ENCODE results near the gene TMEM14A.
"Not testable (repeated sequence)": the region's sequence is repeated elsewhere in the genome, so short reads cannot be mapped to it uniquely, and the experiment has no call there.

TMEM14A gene, protein sequence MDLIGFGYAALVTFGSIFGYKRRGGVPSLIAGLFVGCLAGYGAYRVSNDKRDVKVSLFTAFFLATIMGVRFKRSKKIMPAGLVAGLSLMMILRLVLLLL

DNA sequence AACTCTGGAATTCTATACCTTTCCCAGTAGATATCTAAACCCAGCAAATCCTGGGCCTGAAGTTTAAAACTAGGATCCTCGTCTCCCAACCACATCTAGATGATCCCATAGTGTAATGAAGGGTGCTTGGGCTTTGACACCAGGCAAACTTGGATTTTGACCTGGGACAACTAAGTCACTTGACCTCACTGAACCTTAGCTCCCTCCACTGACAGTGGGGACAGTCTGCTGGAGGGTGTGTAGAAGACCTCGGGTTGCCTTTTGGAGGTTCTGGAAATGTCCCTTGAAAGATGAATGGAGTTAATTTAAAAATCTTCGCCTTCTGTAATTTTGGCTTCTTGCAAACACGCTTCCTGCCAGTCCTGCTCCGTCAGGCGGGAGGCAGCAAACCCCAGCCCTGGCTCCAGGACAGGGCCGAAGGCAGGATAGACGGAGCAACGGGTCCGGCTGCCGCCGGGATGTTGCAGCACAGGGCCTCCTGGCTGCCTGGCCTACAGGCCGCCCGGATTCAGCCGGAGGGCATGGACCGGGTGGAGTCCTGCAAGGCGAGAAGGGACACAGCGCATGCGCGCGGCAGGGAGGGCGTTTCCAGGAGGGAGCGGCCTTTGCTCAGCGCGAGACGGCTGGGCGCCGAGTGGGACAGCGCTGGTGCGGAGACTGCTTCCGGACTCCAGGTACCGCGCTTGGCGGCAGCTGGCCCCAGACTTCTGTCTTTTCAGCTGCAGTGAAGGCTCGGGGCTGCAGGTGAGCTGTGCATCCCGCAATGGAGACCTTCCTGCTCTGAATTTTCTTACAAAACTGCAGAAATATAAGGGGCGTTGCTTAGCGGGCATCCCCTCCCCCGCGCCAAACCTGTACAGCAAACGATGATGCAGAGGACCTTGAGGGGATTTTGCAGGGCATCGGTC is at the start of gene TMEM14A:
TSS of gene TMEM14A (plus strand) at position 612 of the 908 bp plus-strand sequence. CDS start 5,990 bp downstream, outside the sequence.
- peak; percentile 83 to 92 for DNase-seq (ENCODE audit: low read depth in 2 of 2)

GRCh38 chr6:52621631-52622030 is 49.3 kb upstream of the TMEM14A start:
- no peak for DNase-seq (ENCODE audit: low read depth in 2 of 2)

- DNase-seq (ENCODE audit: low read depth in 2 of 2), result no peak
Measured at GRCh38 chr6:52622810-52623209, 48.1 kb upstream of the TMEM14A start.

DNA sequence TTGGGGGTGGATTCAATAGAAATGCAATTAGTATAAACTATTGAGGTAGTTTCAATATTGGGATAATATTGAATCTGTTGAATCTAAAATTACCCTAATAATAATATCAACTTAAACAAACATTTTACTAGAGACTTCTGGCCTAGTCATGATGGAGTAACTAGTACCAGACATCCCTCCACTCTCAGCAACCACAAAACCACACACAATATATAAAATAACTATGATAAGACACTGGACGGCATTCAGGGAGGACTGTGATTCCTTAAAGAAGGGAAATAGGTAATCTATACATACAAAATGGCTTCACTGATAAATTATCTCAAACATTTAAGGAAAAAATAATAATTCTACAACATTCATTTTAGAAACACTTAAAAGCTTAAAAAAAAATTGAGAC is 38.9 kb upstream of the TMEM14A start:
- no peak for DNase-seq (ENCODE audit: low read depth in 2 of 2)

GRCh38 chr6:52634211-52634610 is 36.7 kb upstream of the TMEM14A start:
- no peak for DNase-seq (ENCODE audit: low read depth in 2 of 2)

- no peak for DNase-seq (ENCODE audit: low read depth in 2 of 2)
Measured at GRCh38 chr6:52635049-52635577, 35.8 kb upstream of the TMEM14A start.

- no peak for DNase-seq (ENCODE audit: low read depth in 2 of 2)
Measured at GRCh38 chr6:52636830-52637229, 34.1 kb upstream of the TMEM14A start.

DNA sequence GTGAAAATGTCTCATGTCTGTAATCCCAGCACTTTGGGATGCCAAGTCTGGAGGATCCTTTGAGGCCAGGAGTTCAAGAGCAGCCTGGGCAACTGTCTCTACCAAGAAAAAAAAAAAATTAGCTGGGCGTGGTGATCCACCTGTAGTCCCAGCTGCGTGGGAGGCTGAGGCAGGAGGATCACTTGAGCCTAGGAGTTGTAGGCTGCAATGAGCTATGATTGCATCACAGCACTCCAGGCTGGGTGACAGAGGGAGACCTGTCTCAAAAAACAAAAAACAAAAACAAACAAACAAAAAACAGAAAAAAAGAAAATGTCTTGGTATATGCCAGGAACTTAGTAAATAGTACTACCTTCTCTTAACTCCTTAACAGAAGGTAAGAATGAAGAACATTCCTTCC is 31.4 kb upstream of the TMEM14A start:
- DNase-seq (ENCODE audit: low read depth in 2 of 2), result no peak

DNA sequence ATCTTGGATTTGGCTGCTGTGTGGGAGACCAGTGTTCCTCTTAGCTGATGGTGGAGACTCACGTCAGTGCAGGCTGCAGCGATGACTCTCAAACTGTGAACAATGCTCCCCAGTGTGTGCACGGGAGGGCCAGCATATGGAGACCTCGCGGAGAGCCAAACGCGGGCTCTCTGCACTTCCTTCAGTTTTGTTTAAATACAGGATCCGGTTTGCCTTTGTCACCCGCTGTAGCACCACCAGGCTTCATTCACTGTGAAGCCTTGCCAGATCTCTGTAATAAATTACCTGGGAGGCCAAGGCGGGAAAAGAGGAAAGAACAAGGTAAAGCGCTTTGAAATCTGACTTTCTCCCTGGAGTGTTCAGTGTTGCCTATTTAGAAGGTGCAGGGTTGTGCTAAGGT is 30.7 kb upstream of the TMEM14A start:
- DNase-seq (ENCODE audit: low read depth in 2 of 2), result no peak

DNA sequence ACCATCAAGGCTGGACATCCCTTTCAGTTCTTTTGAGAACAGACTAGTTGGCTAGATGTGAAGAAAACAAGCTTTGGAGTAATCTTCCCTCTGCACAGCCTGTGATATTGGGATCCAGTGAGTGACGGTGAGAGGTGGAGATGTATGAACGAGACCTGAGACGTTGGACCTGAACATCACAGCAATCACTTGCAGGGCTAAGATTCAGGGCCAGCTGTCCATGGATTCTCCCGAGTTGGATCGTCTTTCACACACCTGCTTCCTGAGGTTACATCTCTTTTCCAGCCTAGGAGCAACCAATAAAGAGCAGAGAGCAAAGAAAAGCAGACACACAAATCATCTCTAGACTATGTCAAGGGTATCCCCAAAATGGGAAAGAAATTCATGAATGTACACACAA is 30.0 kb upstream of the TMEM14A start:
- no peak for DNase-seq (ENCODE audit: low read depth in 2 of 2)

GRCh38 chr6:52641388-52641787 is 29.5 kb upstream of the TMEM14A start:
- DNase-seq (ENCODE audit: low read depth in 2 of 2), result no peak

GRCh38 chr6:52641826-52642225 is 29.1 kb upstream of the TMEM14A start:
- DNase-seq (ENCODE audit: low read depth in 2 of 2), result no peak

- no peak for DNase-seq (ENCODE audit: low read depth in 2 of 2)
Measured at GRCh38 chr6:52642368-52642767, 28.5 kb upstream of the TMEM14A start.

- no peak for DNase-seq (ENCODE audit: low read depth in 2 of 2)
Measured at GRCh38 chr6:52643158-52643557, 27.8 kb upstream of the TMEM14A start.

DNA sequence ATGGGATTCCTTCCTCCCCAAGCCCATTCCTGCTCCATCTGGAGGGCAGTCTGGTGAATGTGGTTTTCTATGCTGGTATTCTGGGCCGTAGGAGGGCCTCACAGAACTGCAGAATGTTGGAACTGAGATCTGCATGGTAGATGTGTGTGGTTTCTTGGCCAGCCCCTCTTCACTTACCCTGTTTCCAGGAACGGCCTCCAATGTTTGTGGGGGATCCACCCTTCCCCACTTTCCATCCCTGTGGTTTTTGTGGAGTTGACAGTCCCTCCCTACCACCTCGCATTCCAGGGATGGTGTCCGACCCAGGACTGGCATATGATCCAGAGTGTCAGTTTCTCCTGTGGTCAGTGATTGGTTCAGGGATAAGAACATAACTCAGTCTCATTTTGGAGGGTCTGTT is 26.7 kb upstream of the TMEM14A start:
- DNase-seq (ENCODE audit: low read depth in 2 of 2), result no peak

DNA sequence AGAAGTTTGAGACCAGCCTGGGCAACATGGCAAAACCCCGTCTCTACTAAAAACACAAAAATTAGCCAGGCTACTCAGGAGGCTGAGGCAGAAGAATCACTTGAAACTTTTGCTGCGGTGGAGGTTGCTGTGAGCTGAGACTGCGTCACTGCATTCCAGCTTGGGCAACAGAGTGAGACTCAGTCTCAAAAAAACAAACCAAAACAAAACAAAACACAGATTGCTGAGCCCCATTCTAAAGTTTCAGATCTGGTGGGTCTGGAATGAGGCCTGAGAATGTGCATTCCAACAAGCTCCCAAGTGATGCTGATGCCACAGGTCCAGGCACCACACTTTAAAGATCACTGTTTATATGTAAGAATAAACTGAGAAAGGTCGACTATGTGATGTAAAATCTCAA is 24.9 kb upstream of the TMEM14A start:
- DNase-seq (ENCODE audit: low read depth in 2 of 2), result no peak

DNA sequence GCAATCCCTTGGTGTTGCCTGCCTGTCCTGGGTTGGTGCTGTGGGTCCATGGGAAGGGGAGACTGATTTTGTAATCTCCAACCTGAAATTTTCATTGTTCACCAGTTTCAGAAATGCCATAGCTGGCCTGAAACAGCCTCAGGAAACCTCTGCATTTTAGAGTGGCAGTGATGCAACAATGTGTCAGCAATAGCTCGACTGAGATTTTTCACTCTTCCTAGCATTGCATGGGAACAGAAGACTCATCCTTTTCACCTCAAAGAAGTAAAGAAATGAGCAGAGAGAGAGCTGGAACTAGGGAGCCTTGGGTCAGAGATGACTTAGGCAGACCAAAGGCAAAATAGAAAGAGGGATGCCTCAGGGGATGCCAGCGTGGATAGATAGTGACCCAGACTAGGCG is 23.7 kb upstream of the TMEM14A start:
- no peak for DNase-seq (ENCODE audit: low read depth in 2 of 2)

DNA sequence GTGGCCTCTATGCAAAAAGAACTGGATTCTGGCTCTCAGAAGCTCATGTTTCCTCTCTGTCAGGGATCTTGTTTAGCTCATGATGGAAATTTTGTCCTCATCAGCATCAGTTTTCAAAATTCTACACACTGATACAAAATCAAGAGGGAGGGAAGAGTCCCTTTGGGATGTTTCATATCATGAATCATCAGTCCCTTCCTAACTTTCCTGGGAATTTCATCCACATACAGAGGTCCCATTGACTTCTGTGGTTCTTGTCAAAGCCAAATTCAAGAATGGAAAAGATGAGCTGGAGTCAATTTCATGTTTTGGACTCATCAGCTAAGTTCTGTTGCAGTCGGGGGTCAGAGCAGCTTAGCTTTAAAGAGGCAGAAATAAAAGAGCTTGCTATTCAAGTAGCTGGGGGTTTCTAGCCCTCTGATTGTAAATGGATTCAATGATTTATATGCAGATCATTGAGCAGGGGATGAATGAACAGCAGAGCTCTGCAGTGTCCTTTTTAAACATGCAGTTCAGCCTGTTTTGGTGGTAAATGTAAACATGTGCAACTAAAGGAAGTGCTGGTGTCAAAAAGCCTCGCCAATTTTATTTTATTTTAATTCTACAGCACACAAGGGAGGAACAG is 21.3 kb upstream of the TMEM14A start:
- no peak for DNase-seq (ENCODE audit: low read depth in 2 of 2)

- no peak for DNase-seq (ENCODE audit: low read depth in 2 of 2)
Measured at GRCh38 chr6:52650941-52651340, 20.0 kb upstream of the TMEM14A start.

DNA sequence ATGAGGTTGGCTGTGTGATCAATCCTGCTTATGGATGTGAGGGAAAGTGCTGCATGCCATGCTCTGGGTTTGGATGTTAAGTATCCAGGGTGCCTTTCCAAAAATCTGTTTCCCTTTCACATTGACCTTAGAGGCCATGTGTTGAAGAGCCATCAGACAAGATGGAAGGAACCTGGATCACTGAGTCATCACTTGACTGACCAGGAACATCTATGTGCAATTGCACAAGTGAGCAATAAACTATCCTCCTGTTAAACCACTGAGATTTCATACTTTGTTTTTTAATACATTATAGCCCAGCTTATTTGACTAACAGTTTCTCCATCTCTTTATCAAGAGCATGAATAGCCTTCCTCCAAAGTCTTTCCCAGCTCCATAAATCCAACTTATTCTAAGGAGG is 17.8 kb upstream of the TMEM14A start:
- no peak for DNase-seq (ENCODE audit: low read depth in 2 of 2)

GRCh38 chr6:52654007-52654406 is 16.9 kb upstream of the TMEM14A start:
- DNase-seq (ENCODE audit: low read depth in 2 of 2), result no peak

- no peak for DNase-seq (ENCODE audit: low read depth in 2 of 2)
Measured at GRCh38 chr6:52654592-52654991, 16.3 kb upstream of the TMEM14A start.

DNA sequence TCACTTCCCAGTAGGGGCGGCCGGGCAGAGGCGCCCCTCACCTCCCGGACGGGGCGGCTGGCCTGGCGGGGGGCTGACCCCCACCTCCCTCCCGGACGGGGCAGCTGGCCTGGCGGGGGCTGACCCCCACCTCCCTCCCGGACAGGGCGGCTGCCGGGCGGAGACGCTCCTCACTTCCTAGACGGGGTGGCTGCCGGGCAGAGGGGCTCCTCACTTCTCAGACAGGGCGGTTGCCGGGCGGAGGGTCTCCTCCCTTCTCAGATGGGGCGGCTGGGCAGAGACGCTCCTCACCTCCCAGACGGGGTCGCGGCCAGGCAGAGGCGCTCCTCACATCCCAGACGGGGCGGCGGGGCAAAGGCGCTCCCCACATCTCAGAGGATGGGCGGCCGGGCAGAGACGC is 15.0 kb upstream of the TMEM14A start:
- DNase-seq (ENCODE audit: low read depth in 2 of 2), result not testable (repeated sequence)
